ENCODE data around the gene PDGFRB. TPM values are rescaled to one million over a fixed set of nuclear protein-coding genes. Genes with fewer than 3 reads are reported as not detected.

The PDGFRB gene
- total and polyA plus RNA-seq, 2 of the 8 experiments (the other 6 are each of a cell fraction or from before 2014, with no cell fraction given) = 4.2 to 13.7 TPM

- TF ChIP-seq, protein P1, sequence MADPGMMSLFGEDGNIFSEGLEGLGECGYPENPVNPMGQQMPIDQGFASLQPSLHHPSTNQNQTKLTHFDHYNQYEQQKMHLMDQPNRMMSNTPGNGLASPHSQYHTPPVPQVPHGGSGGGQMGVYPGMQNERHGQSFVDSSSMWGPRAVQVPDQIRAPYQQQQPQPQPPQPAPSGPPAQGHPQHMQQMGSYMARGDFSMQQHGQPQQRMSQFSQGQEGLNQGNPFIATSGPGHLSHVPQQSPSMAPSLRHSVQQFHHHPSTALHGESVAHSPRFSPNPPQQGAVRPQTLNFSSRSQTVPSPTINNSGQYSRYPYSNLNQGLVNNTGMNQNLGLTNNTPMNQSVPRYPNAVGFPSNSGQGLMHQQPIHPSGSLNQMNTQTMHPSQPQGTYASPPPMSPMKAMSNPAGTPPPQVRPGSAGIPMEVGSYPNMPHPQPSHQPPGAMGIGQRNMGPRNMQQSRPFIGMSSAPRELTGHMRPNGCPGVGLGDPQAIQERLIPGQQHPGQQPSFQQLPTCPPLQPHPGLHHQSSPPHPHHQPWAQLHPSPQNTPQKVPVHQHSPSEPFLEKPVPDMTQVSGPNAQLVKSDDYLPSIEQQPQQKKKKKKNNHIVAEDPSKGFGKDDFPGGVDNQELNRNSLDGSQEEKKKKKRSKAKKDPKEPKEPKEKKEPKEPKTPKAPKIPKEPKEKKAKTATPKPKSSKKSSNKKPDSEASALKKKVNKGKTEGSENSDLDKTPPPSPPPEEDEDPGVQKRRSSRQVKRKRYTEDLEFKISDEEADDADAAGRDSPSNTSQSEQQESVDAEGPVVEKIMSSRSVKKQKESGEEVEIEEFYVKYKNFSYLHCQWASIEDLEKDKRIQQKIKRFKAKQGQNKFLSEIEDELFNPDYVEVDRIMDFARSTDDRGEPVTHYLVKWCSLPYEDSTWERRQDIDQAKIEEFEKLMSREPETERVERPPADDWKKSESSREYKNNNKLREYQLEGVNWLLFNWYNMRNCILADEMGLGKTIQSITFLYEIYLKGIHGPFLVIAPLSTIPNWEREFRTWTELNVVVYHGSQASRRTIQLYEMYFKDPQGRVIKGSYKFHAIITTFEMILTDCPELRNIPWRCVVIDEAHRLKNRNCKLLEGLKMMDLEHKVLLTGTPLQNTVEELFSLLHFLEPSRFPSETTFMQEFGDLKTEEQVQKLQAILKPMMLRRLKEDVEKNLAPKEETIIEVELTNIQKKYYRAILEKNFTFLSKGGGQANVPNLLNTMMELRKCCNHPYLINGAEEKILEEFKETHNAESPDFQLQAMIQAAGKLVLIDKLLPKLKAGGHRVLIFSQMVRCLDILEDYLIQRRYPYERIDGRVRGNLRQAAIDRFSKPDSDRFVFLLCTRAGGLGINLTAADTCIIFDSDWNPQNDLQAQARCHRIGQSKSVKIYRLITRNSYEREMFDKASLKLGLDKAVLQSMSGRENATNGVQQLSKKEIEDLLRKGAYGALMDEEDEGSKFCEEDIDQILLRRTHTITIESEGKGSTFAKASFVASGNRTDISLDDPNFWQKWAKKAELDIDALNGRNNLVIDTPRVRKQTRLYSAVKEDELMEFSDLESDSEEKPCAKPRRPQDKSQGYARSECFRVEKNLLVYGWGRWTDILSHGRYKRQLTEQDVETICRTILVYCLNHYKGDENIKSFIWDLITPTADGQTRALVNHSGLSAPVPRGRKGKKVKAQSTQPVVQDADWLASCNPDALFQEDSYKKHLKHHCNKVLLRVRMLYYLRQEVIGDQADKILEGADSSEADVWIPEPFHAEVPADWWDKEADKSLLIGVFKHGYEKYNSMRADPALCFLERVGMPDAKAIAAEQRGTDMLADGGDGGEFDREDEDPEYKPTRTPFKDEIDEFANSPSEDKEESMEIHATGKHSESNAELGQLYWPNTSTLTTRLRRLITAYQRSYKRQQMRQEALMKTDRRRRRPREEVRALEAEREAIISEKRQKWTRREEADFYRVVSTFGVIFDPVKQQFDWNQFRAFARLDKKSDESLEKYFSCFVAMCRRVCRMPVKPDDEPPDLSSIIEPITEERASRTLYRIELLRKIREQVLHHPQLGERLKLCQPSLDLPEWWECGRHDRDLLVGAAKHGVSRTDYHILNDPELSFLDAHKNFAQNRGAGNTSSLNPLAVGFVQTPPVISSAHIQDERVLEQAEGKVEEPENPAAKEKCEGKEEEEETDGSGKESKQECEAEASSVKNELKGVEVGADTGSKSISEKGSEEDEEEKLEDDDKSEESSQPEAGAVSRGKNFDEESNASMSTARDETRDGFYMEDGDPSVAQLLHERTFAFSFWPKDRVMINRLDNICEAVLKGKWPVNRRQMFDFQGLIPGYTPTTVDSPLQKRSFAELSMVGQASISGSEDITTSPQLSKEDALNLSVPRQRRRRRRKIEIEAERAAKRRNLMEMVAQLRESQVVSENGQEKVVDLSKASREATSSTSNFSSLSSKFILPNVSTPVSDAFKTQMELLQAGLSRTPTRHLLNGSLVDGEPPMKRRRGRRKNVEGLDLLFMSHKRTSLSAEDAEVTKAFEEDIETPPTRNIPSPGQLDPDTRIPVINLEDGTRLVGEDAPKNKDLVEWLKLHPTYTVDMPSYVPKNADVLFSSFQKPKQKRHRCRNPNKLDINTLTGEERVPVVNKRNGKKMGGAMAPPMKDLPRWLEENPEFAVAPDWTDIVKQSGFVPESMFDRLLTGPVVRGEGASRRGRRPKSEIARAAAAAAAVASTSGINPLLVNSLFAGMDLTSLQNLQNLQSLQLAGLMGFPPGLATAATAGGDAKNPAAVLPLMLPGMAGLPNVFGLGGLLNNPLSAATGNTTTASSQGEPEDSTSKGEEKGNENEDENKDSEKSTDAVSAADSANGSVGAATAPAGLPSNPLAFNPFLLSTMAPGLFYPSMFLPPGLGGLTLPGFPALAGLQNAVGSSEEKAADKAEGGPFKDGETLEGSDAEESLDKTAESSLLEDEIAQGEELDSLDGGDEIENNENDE (IDR thresholded peaks at IDR 0.05; ENCODE audit: insufficient replicate concordance, low read length) = no peak
- TF ChIP-seq JUND (IDR thresholded peaks at IDR 0.05; ENCODE audit: low read length) (no peak), CBX5 (IDR thresholded peaks at IDR 0.05; ENCODE audit: low read depth, low read length) (no peak), SIX5 (IDR thresholded peaks at IDR 0.05; ENCODE audit: low read depth, low read length) (no peak), RNF2 (IDR thresholded peaks at IDR 0.05; ENCODE audit: borderline replicate concordance, low read depth, low read length, missing control alignments, poor library complexity, severe bottlenecking) (no peak), HDAC2 (IDR thresholded peaks at IDR 0.05; ENCODE audit: borderline replicate concordance in 1 of 2, low read depth in 2 of 2, low read length in 2 of 2) (no peak), EGR1 (IDR thresholded peaks at IDR 0.05; ENCODE audit: borderline replicate concordance, low read depth, low read length) (no peak)
Observed at GRCh38 chr5:150180241-150181026, 24.8 kb upstream of the PDGFRB start (continued).

Data from H1 (cell line).